ENCODE results near the gene CSNK1D. TPM values are rescaled to one million over a fixed set of nuclear protein-coding genes. Genes with fewer than 3 reads are reported as not detected.

CSNK1D gene
- polyA plus RNA-seq, 3 donors from 2014 or later = 48.9 to 130 (median 55.9) TPM

GRCh38 chr17:82302991-82303943, 29.8 kb upstream of the CSNK1D start:
- peak; percentile 67 to 77 (median 70) for DNase-seq
- peaks cover 85 to 86% of the 10 kb centered on the region in 2 donors for H3K4me1 Mint-ChIP-seq

GRCh38 chr17:82302568-82302963, 29.1 kb upstream of the CSNK1D start:
- DNase-seq = no peak

More at GRCh38 chr17:82302991-82303943, 29.8 kb upstream of the CSNK1D start:
- Mint-ChIP-seq H3K4me3 (peak overlapping the region; percentile 68 to 86 (median 76)), H3K27me3 (ENCODE audit: low read depth in 3 of 3) (peaks cover 18 to 34% (median 26%) of the 10 kb centered on the region in 3 donors), H3K9me3 (no peaks in the 10 kb centered on the region), H3K27ac (peak overlapping the region; percentile 91 to 100 (median 97)), H3K36me3 (no peaks in the 10 kb centered on the region)

GRCh38 chr17:82301916-82302567, 28.5 kb upstream of the CSNK1D start:
- H3K4me1 Mint-ChIP-seq = peaks cover 90 to 92% of the 10 kb centered on the region in 2 donors
- H3K27ac Mint-ChIP-seq = peak overlapping the region; percentile 86 to 100 (median 100)
- H3K4me3 Mint-ChIP-seq = peak overlapping the region; percentile 73 to 81 (median 76)

More at GRCh38 chr17:82302568-82302963, 29.1 kb upstream of the CSNK1D start:
- Mint-ChIP-seq H3K27me3 (ENCODE audit: low read depth in 3 of 3) (peaks cover 25 to 39% (median 31%) of the 10 kb centered on the region in 3 donors), H3K9me3 (no peaks in the 10 kb centered on the region), H3K4me1 (peaks cover 86% of the 10 kb centered on the region in 2 donors), H3K36me3 (no peaks in the 10 kb centered on the region), H3K27ac (peak overlapping the region; percentile 91 to 100 (median 100)), H3K4me3 (peak overlapping the region; percentile 73 to 86 (median 76))

GRCh38 chr17:82301300-82301915, 27.9 kb upstream of the CSNK1D start:
- Mint-ChIP-seq H3K27ac (peak overlapping the region; percentile 86 to 100 (median 100)), H3K9me3 (no peaks in the 10 kb centered on the region), H3K4me3 (peak overlapping the region in 4 of 5 donors; percentile 30 to 74 (median 46)), H3K4me1 (peaks cover 90 to 92% of the 10 kb centered on the region in 2 donors), H3K36me3 (no peaks in the 10 kb centered on the region), H3K27me3 (ENCODE audit: low read depth in 3 of 3) (peaks cover 33 to 42% (median 34%) of the 10 kb centered on the region in 3 donors)
- no peak for DNase-seq

More at GRCh38 chr17:82301916-82302567, 28.5 kb upstream of the CSNK1D start:
- H3K27me3 Mint-ChIP-seq (ENCODE audit: low read depth in 3 of 3) = peaks cover 31 to 44% (median 36%) of the 10 kb centered on the region in 3 donors
- DNase-seq = peak; percentile 57 to 69 (median 62)
- H3K9me3 Mint-ChIP-seq = no peaks in the 10 kb centered on the region
- H3K36me3 Mint-ChIP-seq = no peaks in the 10 kb centered on the region

GRCh38 chr17:82300707-82301270, 27.3 kb upstream of the CSNK1D start:
- Mint-ChIP-seq H3K36me3 (no peaks in the 10 kb centered on the region), H3K27ac (peak overlapping the region; percentile 39 to 100 (median 100)), H3K27me3 (ENCODE audit: low read depth in 3 of 3) (peaks cover 31 to 42% (median 31%) of the 10 kb centered on the region in 3 donors), H3K4me1 (peaks cover 86 to 89% of the 10 kb centered on the region in 2 donors), H3K9me3 (no peaks in the 10 kb centered on the region), H3K4me3 (peak overlapping the region in 4 of 5 donors; percentile 30 to 74 (median 46))
- peak; percentile 71 to 73 (median 72) for DNase-seq

GRCh38 chr17:82300228-82300627, 26.7 kb upstream of the CSNK1D start:
- Mint-ChIP-seq H3K4me3 (peak overlapping the region; percentile 45 to 60 (median 55)), H3K27me3 (ENCODE audit: low read depth in 3 of 3) (peaks cover 28 to 41% (median 31%) of the 10 kb centered on the region in 3 donors), H3K27ac (peak overlapping the region; percentile 100), H3K4me1 (peaks cover 85 to 88% of the 10 kb centered on the region in 2 donors), H3K9me3 (no peaks in the 10 kb centered on the region), H3K36me3 (no peaks in the 10 kb centered on the region)
- DNase-seq = no peak

- H3K27ac Mint-ChIP-seq = peak overlapping the region; percentile 100
- peak overlapping the region; percentile 42 to 95 (median 90) for H3K4me3 Mint-ChIP-seq
- H3K4me1 Mint-ChIP-seq = peaks cover 86 to 89% of the 10 kb centered on the region in 2 donors
- H3K9me3 Mint-ChIP-seq = no peaks in the 10 kb centered on the region
- H3K36me3 Mint-ChIP-seq = no peaks in the 10 kb centered on the region
- no peak for DNase-seq
- H3K27me3 Mint-ChIP-seq (ENCODE audit: low read depth in 3 of 3) = peaks cover 31 to 37% (median 36%) of the 10 kb centered on the region in 3 donors
These were observed 26.0 kb upstream of the CSNK1D start for GRCh38 chr17:82299452-82299851.

- no peak for DNase-seq
These were observed 25.3 kb upstream of the CSNK1D start for GRCh38 chr17:82298538-82299421.

GRCh38 chr17:82297714-82298537, 24.4 kb upstream of the CSNK1D start:
- H3K4me1 Mint-ChIP-seq = peaks cover 85 to 87% of the 10 kb centered on the region in 2 donors
- peak; percentile 99 for DNase-seq
- H3K9me3 Mint-ChIP-seq = no peaks in the 10 kb centered on the region
- peak overlapping the region; percentile 90 to 95 (median 93) for H3K4me3 Mint-ChIP-seq
- peak overlapping the region; percentile 100 for H3K27ac Mint-ChIP-seq
- H3K27me3 Mint-ChIP-seq (ENCODE audit: low read depth in 3 of 3) = peaks cover 36 to 43% (median 38%) of the 10 kb centered on the region in 3 donors
- no peaks in the 10 kb centered on the region for H3K36me3 Mint-ChIP-seq

More at GRCh38 chr17:82298538-82299421, 25.3 kb upstream of the CSNK1D start:
- H3K9me3 Mint-ChIP-seq = no peaks in the 10 kb centered on the region
- H3K27me3 Mint-ChIP-seq (ENCODE audit: low read depth in 3 of 3) = peaks cover 37 to 39% (median 38%) of the 10 kb centered on the region in 3 donors
- H3K4me3 Mint-ChIP-seq = peak overlapping the region; percentile 90 to 95 (median 93)
- H3K36me3 Mint-ChIP-seq = no peaks in the 10 kb centered on the region
- H3K4me1 Mint-ChIP-seq = peaks cover 90 to 92% of the 10 kb centered on the region in 2 donors
- peak overlapping the region; percentile 100 for H3K27ac Mint-ChIP-seq

- H3K4me3 Mint-ChIP-seq = peak overlapping the region; percentile 90 to 95 (median 93)
- H3K36me3 Mint-ChIP-seq = no peaks in the 10 kb centered on the region
- peaks cover 40 to 47% (median 42%) of the 10 kb centered on the region in 3 donors for H3K27me3 Mint-ChIP-seq (ENCODE audit: low read depth in 3 of 3)
- H3K9me3 Mint-ChIP-seq = no peaks in the 10 kb centered on the region
- peaks cover 84 to 85% of the 10 kb centered on the region in 2 donors for H3K4me1 Mint-ChIP-seq
- peak overlapping the region; percentile 100 for H3K27ac Mint-ChIP-seq
- peak; percentile 97 to 98 (median 97) for DNase-seq
These were observed 23.8 kb upstream of the CSNK1D start for GRCh38 chr17:82297280-82297713.

GRCh38 chr17:82296511-82297279, 23.2 kb upstream of the CSNK1D start:
- H3K27ac Mint-ChIP-seq = peak overlapping the region; percentile 100
- peaks cover 37 to 44% (median 42%) of the 10 kb centered on the region in 3 donors for H3K27me3 Mint-ChIP-seq (ENCODE audit: low read depth in 3 of 3)
- H3K4me1 Mint-ChIP-seq = peaks cover 79 to 82% of the 10 kb centered on the region in 2 donors
- DNase-seq = no peak
- peak overlapping the region; percentile 90 to 95 (median 93) for H3K4me3 Mint-ChIP-seq
- no peaks in the 10 kb centered on the region for H3K36me3 Mint-ChIP-seq
- no peaks in the 10 kb centered on the region for H3K9me3 Mint-ChIP-seq

All from immature natural killer cell (primary cell).